Right ventricle myocardium inferior (tissue), 1 donor: ENCODE measurements around the gene SAG. TPM values are rescaled to one million over a fixed set of nuclear protein-coding genes. Genes with fewer than 3 reads are reported as not detected.

Source experiments
- ATAC-seq: fragments of 200-7000 bp; cut with Tn5 transposase; one replicate; pipeline ENCODE4 v1.9.1; 2020; ENCODE audit warnings: mild to moderate bottlenecking, moderate library complexity
- DNase-seq: peaks from one replicate; pipeline ENCODE4 v3.0.0; 2021; ENCODE audit errors: missing footprints
- intact Hi-C: fragments of 100-400 bp; cut with DNase I; formaldehyde crosslinking; loops from one replicate; pipeline ENCODE4 v1.11.0; 2022
- total RNA-seq: library from RNA; stranded (reverse); fragmentation: NEBNext Ultra II Directional; extraction: Animal tissue kit (Norgen Biotek cat#: 25700); gene quantifications from one replicate; pipeline ENCODE4 v1.2.1, GENCODE V29; 2021
- donor health status: DM: no; HTN: yes; CAD: no; lungs with severe emphysema.

Gene SAG
- total RNA-seq, 1 donor from 2014 or later: not detected

DNA sequence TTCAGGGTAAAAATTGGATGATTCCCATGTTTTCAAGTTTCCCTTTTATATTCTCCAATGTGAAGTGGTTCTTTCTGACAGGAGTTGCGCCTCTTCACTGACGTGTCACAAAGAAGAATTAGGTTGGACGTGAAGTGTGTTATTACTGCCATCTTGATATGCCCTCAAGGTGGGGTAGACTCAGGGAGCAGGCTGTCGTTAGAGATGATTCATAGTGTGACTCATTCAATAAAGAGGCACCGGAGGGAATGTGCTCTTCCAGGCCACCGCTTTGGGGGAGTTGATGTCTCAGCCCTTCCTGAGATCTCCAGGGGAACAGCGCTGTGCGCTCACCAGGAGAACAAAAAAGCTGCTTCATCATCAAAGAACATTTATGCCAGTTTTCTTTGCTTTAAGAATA lies 43.1 kb downstream of the SAG start:
- intact Hi-C loops: no loop called here

DNA sequence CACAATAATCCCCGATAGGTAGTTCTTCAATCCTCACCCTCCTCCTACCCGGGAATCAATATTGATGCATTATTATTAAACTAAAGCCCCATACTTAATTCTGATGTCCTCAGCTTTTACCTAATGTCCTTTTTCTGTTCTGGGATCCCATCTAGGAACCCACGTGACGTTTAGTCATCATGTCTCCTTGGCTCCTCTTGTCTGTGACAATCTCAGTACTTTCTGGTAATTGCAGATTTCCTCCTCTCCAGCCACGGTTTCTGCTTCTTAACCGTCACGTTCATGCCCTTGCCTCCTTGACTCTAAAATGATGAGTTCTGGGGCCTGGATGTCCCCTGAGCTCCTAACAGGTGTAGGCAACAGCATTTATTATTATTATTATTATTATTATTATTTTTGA lies 43.8 kb downstream of the SAG start:
- intact Hi-C loops: no loop called here
- ATAC-seq: no peak
- DNase-seq: no peak

More for the DNA sequence above, 43.1 kb downstream of the SAG start:
- ATAC-seq: no peak
- DNase-seq: no peak

GRCh38 chr2:233352141-233352842 lies 44.7 kb downstream of the SAG start:
- DNase-seq: no peak
- intact Hi-C loops: no loop called here
- no peak for ATAC-seq

DNA sequence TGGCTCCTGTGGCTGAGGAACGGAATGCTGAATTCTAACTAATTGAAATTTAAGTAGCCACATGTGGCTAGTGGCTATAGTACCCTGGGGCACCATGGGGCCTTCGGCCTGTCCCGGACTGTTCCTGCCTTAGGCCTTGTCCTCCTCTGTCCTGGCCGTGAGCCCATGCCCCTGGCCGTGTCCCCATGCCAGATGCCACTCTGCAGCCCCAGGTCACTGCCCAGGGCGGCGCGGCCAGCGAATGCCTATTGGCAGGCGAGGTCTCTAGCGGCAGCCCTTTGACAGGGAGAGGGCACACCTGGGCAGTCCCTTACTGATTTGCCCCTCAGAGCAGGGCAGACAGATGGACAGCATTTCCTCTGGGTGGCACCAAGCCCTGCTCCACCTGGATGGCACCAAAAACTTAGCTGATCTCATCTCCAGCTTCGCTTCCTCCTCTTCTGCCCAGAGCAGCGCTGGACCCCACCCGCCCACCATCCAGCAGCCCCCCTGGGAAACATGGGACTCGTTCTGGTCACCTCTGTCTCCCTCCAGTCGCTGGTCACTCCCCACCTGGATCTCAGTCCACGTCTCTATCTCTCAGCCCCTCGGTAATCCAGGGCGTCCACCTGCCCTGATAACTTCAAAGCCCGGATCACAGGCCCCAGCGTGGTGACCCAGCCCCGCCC lies 45.6 kb downstream of the SAG start:
- intact Hi-C loops: no loop called here
- ATAC-seq (no peak), DNase-seq (no peak)

- peak; percentile 87 for DNase-seq
- intact Hi-C loops: loop anchor here (1.0 kb wide), 1 partner anchor 89 kb away; no protein-coding TSS in a partner anchor
- ATAC-seq: peak; percentile 79
Measured at GRCh38 chr2:233353769-233354499, 46.3 kb downstream of the SAG start, which contains the start of gene DGKD. DGKD (plus strand) TSS chr2:233354494; CDS start chr2:233354519, 25 bp downstream.

DNA sequence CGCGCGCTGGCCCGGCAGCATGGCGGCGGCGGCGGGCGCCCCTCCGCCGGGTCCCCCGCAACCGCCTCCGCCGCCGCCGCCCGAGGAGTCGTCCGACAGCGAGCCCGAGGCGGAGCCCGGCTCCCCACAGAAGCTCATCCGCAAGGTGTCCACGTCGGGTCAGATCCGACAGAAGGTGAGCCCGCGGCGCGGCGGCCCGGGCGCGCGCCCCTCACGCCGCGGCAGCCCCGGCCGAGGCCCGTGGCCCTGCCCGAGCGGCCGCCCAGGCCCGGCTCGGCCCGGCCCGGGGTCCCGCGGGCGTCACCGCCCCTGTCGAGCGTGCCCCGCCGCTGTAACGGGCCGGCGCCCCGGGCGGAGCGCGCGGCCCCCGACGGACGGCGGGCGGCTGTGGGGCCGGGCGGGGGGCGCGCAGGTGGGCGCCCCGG lies 46.9 kb downstream of the SAG start:
- intact Hi-C loops: loop anchor here (1.0 kb wide), 1 partner anchor 89 kb away; no protein-coding TSS in a partner anchor
- no peak for ATAC-seq

DNA sequence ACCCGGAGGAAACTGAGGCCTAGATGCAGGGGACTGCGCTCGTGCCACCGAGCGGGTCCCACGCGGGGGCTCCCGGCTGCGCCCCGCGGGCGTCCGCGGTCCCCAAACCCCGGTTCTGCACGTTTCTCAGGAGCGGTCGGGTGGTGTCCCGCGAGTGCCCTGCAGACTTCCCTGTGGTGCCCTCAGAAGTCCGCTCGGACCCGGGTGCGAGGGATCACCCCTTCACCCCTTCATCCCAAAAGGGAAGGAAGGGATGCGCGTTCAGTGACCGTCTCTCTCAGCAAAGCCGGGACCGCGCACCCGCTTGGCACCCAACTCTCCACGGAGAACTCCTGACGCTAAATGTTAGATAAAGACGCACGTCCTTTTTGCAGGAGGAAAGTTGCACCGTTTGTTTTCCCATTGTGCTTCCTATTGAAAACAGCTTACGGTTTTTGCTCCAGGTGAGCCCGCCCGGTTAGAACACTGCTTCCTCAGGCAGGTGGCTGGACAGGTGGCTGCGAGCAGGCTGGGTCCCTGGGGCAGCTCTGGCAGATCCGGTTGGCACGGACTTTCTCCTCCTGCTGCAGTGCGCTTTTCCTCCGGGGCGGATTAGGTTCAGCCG lies 47.5 kb downstream of the SAG start:
- intact Hi-C loops: loop anchor here (1.0 kb wide), 1 partner anchor 88 kb away; no protein-coding TSS in a partner anchor
- ATAC-seq (no peak), DNase-seq (no peak)

More for the DNA sequence above, 46.9 kb downstream of the SAG start:
- DNase-seq: no peak

- ATAC-seq: no peak
- DNase-seq: no peak
- intact Hi-C loops: loop anchor here (2.0 kb wide), 1 partner anchor 31 kb away; no protein-coding TSS in a partner anchor
Measured at GRCh38 chr2:233355916-233356315, 48.3 kb downstream of the SAG start.

DNA sequence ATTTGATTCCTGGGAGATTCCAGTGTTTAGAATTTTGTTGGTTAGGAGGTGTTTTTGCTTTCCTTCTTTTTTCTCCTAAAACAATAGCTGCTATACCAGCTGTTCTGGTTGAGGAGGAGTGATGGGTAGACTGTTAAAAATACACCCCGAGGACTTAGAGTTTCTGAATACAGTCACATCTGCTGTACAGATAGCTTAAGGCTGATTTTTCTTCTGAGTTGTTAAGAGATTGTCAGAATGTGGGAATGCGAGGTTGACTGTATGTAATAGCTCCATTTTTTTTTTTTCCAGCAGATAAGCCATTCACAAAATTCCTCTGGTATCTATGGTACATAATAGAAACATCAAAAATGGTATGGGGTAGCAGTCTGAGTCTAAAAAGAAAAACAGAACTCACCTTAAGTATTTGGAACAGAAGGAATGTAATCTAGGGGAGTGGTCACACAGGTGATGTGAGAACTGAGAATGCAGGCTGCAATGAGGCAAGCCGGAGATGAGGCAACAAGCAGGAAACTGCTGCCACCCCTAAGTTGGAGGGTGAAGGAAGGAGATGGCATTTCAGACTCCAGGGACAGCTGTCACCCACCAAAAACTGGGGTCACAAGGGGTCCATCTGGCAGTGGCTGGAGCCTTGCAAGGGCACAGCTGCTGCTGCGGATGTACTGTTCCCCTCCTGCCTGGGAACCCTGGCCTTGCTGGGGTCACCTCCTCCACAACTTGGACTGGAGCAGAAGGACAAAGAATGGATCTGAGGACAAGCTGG lies 49.1 kb downstream of the SAG start:
- intact Hi-C loops: loop anchor here (2.0 kb wide), 1 partner anchor 30 kb away; no protein-coding TSS in a partner anchor
- no peak for DNase-seq
- no peak for ATAC-seq

- intact Hi-C loops: no loop called here
- no peak for ATAC-seq
- DNase-seq: no peak
Measured at GRCh38 chr2:233358335-233358734, 50.7 kb downstream of the SAG start.

DNA sequence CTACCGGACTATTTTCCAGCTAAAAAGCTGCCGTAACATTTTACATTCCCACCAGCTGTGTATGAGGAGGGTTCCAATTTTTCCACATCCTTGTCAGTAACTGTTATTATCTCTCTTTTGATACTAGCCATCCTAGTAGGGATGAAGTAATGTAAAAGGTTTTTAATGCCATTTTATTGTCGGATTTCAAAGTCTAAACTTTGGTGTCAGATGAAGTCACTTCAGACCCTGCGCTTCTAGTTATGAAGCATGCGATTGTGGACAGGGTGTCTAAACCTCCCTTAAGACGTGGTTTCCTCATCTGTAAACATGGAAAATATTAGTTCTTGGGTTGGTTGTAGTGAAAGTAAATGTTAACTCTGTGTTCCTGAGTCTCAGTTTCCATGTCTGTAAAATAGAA lies 51.3 kb downstream of the SAG start:
- intact Hi-C loops: no loop called here
- DNase-seq (no peak), ATAC-seq (no peak)

- intact Hi-C loops: no loop called here
- DNase-seq: no peak
- ATAC-seq: no peak
Measured at GRCh38 chr2:233359823-233360222, 52.2 kb downstream of the SAG start.

GRCh38 chr2:233360771-233361176 lies 53.2 kb downstream of the SAG start:
- peak; percentile 3 for ATAC-seq
- intact Hi-C loops: no loop called here

GRCh38 chr2:233361297-233361696 lies 53.7 kb downstream of the SAG start:
- no peak for DNase-seq
- ATAC-seq: no peak
- intact Hi-C loops: no loop called here

More at GRCh38 chr2:233360771-233361176, 53.2 kb downstream of the SAG start:
- DNase-seq: no peak

DNA sequence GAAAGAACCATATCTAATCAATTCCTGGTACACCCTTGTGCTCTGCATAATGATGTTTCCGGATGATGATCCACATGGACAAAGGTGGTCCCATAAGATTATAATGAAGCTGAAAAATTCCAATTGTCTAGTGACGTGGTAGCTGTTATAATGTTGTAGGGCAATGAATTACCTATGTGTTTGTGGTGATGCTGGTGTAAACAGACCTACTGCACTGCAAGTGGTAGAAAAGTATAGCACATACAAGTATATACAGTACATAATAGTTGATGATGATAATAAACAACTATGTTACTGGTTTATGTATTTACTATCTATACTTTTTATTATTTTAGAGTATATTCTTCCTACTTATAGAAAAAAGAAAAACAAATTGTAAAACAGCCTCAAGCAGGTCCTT lies 55.1 kb downstream of the SAG start:
- intact Hi-C loops: no loop called here
- ATAC-seq: no peak

GRCh38 chr2:233363744-233364235 lies 56.2 kb downstream of the SAG start:
- intact Hi-C loops: no loop called here
- DNase-seq (no peak), ATAC-seq (no peak)

More for the DNA sequence above, 55.1 kb downstream of the SAG start:
- no peak for DNase-seq

DNA sequence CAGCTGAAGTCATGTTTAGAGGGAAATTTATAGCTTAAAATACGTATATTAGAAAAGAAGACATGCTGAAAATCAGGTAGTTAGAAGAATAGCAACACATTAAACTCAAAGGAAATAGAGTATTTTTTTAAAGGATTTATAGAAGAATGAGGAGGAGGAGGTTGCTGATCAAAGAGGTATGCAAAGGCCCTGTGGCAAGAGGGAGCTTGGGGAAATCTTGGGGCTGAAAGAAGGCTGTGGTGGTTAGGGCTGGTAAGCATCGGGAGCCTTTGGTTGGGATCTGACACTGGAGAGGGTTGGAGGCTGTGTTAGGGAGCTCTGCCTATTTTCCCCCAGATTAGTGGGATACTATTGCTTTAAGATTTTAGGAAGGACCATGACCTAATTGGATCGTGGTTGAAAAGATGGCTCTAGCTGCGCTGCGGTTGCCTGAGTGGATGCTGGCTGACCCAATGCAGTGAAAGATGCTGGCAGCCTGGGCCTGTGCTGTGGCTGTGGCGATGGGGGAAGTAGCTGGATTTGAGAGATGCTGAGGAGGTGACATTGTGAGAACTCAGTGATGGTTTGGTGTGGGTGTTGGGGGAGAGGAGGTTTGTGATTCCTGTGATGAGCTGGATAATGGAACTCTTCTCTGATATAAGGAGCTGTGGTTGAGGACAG lies 58.4 kb downstream of the SAG start:
- ATAC-seq: no peak
- intact Hi-C loops: no loop called here
- no peak for DNase-seq

DNA sequence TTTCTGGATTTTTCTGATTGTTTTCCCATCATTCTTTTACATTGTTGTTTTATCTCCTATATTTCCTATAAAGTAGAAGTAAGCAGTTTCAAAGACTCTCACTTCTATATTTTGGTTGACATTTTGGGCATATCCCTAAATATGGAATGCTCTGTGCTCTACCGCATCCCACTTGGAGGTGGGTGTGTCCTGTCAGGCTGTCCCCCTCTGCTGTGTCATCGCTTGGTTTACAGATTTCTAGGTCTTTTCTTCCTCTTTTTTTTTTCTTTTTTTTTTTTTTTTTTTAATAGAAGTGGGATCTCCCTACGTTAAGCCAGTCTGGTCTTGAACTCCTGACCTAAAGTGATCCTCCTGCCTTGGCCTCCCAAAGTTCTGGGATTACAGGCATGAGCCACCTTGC lies 60.0 kb downstream of the SAG start:
- ATAC-seq (no peak), DNase-seq (no peak)
- intact Hi-C loops: no loop called here
